ENCODE measurements around the gene MRPS35.

MRPS35 gene

DNA sequence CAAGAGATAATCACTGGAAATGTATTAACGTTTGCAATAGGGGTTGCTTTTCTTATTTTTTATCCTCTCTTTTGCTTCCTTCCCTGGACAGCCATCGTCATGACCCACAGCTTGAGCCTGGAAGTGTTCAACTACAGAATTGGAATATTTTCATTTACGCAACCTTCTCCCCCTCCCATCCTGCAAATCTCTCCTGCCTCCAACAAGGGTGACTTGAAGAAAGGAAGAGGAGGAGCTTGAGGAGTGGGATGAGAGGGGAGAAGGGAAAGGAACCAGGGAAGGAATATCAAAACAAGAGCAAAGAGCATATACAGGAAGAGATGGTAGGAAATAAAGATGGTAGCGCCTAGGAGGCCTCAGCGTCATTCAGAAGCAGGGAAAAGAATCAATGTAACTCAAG is 71.0 kb downstream of the MRPS35 start:
- Histone ChIP-seq H3K27ac (peak overlapping the region; percentile 75 to 97), H3K4me3 (peak overlapping the region; percentile 81)
- TF ChIP-seq, protein P1, sequence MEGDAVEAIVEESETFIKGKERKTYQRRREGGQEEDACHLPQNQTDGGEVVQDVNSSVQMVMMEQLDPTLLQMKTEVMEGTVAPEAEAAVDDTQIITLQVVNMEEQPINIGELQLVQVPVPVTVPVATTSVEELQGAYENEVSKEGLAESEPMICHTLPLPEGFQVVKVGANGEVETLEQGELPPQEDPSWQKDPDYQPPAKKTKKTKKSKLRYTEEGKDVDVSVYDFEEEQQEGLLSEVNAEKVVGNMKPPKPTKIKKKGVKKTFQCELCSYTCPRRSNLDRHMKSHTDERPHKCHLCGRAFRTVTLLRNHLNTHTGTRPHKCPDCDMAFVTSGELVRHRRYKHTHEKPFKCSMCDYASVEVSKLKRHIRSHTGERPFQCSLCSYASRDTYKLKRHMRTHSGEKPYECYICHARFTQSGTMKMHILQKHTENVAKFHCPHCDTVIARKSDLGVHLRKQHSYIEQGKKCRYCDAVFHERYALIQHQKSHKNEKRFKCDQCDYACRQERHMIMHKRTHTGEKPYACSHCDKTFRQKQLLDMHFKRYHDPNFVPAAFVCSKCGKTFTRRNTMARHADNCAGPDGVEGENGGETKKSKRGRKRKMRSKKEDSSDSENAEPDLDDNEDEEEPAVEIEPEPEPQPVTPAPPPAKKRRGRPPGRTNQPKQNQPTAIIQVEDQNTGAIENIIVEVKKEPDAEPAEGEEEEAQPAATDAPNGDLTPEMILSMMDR (IDR thresholded peaks at IDR 0.05) = no peak
- no peak for DNase-seq (ENCODE audit: low spot score)

DNA sequence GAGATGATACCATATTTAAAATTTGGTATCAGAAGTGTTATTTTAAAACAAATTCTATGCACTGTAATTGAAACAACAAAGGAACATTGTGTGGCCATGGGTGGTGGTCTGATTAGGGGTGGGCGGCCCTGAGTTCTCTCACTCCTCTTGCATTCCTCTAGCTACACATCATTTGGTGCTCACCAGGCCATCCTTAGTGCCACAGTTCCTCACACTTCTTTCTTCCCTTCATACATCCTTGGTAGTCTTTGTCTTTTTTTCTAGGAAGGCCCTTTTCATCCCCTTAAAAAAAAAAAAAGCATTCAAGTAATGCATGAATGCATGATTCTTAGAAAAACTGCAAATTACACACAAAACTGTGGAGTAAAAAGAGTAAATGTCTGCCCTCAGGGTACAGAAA is 71.8 kb downstream of the MRPS35 start:
- TF ChIP-seq, protein P1 (IDR thresholded peaks at IDR 0.05) = no peak
- Histone ChIP-seq H3K27ac (no peak overlapping the region), H3K4me3 (peak overlapping the region; percentile 81)
- DNase-seq (ENCODE audit: low spot score) = no peak

DNA sequence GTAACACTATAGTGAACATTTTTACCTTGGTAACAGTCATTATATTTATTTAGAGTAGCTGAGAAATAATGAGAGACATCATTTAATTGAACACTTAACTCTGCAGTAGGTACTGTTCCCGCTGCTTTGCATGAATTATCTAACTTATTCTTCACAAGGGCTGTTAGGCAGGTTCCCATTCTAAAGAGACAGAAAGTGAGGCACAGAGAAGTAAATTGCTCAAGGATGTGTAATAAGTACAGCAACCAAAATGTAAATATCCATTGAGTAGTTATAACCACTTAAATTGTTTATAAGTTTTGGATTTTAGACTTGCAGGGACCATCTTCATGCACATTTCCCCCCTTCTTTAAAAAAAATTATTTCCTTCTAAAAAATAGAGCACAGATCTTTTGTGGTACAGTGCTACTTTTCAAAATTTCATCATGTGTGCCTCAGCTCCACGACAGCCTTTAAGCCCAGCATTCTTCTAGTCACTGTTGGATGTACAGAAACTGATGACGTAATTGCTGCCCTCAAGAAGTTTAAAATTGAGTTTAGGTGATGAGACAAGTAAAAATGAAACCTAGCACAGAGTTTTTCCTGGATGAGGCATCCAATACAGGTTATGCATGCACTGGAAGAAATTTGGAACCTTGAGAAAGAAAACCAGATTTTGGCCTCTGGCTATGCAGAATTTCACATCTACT is 75.4 kb downstream of the MRPS35 start:
- TF ChIP-seq, protein P1 (IDR thresholded peaks at IDR 0.05) = no peak

DNA sequence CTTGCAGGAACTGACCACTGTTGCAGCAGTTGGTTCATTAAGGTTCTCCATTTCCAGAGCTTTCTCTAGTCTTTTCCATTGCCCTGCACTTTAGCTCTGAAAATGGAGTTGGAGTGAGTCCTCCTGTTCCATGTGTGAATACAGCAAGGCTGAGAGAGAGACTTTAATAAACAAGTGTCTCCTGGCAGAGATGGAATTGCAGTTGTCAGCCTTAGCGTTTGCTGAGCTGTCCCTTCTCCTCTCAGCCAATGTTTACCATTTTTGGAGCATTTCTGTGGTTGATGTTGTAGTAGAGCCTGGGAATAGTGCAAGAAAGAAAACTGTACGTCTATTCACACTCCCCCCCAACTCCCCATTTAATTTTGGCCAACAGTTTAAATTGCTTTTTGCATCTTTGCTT is 76.9 kb downstream of the MRPS35 start:
- no peak overlapping the region for H3K4me3 ChIP-seq
- TF ChIP-seq, protein P1 (IDR thresholded peaks at IDR 0.05) = no peak
- DNase-seq (ENCODE audit: low spot score) = no peak
- no peak overlapping the region for H3K27ac ChIP-seq

More for the DNA sequence above, 75.4 kb downstream of the MRPS35 start:
- H3K4me3 ChIP-seq = no peak overlapping the region
- no peak for DNase-seq (ENCODE audit: low spot score)
- no peak overlapping the region for H3K27ac ChIP-seq

DNA sequence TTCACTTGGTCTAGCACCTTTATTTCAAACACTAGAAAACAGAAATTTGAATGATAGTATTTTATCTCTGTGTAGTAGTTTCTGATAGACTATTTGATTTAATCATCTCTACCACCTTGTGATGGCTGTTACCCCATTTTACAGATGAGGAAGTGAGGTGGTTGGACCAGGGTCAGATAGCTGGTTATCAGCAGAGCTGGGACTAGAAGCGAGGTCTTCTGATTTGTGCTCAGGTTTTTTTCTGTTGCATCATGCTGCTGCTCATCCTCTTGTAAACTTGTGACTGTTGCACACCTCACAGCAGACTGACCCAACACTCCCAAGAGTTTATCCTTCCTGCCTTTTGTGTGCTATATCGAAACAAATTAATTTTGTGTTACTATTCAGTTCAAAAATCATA is 79.5 kb downstream of the MRPS35 start:
- H3K4me3 ChIP-seq = no peak overlapping the region
- H3K27ac ChIP-seq = no peak overlapping the region
- TF ChIP-seq, protein P1 (IDR thresholded peaks at IDR 0.05) = no peak
- DNase-seq (ENCODE audit: low spot score) = no peak

DNA sequence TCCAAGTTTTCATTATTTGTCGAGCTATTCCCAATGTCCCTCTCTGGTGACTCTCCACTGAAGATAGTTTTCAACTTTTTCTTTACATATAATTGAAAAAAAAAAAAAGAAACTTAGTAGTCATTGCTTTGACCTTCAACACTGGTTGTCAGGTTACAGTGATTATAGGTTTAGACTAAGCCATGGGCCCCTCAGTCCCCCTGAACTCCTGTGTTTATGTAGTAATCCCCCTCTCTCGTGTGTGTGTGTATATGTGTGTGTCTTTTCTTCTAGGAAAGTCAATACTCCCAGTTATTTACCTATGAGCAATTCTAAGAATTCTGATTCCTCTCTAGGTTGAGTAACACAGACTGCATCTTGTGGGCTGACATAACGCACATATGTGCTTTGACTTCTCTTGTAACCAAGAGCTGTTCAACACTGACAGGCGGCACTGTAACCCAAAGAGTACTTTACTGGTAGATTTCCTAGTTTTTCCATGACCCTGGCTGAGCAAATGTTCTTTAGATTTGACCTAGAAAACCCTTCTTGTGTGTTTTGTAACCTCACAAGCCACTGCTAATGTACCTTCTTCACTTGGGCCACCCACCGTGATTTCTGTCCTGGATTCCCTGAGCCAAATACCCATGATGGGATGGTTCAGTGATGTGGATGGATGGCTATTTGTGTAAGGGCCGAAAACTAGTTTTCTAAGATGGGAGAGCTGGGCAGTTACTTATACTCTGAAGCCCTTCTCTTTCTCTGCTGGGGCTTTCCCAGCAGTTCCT is 84.4 kb downstream of the MRPS35 start:
- H3K27ac ChIP-seq = no peak overlapping the region
- no peak for DNase-seq (ENCODE audit: low spot score)
- H3K4me3 ChIP-seq = no peak overlapping the region
- TF ChIP-seq, protein P1 (IDR thresholded peaks at IDR 0.05) = no peak

DNA sequence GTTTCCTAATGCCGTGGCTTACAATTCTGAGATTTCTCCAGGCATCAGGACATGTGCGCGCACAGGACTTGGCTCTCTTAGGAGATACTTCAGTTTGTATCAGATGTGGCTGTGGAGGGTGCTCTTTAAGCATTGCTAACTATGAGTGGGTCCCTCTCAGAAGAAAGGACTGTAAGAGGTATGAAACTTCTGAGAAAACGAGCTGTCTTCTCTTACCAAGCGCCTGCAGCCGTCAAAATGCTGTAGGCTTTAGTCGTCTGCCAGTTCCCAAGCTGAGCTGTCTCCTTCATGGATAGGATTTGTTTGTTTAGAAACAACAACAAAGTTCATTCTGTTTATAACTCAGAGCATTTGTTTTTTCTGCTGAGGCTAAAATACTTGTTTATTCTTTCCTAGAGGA is 85.5 kb downstream of the MRPS35 start:
- Histone ChIP-seq H3K4me3 (no peak overlapping the region), H3K27ac (no peak overlapping the region)
- DNase-seq (ENCODE audit: low spot score) = no peak
- TF ChIP-seq, protein P1 (IDR thresholded peaks at IDR 0.05) = no peak
